ENCODE results near the gene SH3PXD2A.

The SH3PXD2A gene

GRCh38 chr10:103691267-103691666 lies 164.1 kb downstream of the SH3PXD2A start:
- no peak for DNase-seq (ENCODE audit: low spot score)
- peak overlapping the region in 1 of 2 donors; percentile 54 for H3K27ac ChIP-seq
- no peak overlapping the region for H3K4me3 ChIP-seq
- no peak for TF ChIP-seq CTCF (IDR thresholded peaks at IDR 0.05)

DNA sequence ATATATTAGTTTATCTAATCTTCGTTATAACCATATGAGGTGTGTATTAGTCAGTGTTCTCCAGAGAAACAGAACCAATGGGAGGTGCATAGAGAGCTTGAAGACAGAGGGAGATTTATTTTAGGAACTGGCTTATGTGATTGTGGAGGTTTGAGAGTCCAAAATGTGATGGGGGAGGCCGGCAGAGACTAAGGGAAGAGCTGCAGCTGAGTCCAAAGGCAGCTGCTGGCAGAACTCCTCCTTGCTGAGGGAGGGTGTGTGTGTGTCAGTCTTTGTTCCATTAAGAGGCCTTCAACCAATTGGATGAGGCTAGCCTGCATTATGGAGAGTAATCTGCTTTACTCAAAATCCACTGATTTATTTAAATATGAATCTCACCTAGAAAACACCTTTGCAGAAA lies 165.1 kb downstream of the SH3PXD2A start:
- DNase-seq (ENCODE audit: low spot score): no peak
- TF ChIP-seq CTCF (IDR thresholded peaks at IDR 0.05): no peak
- no peak overlapping the region for H3K27ac ChIP-seq
- H3K4me3 ChIP-seq: no peak overlapping the region

- H3K27ac ChIP-seq: no peak overlapping the region
- no peak for DNase-seq (ENCODE audit: low spot score)
- no peak for TF ChIP-seq CTCF (IDR thresholded peaks at IDR 0.05)
- H3K4me3 ChIP-seq: no peak overlapping the region
These were observed 166.9 kb downstream of the SH3PXD2A start for GRCh38 chr10:103688491-103688890.

DNA sequence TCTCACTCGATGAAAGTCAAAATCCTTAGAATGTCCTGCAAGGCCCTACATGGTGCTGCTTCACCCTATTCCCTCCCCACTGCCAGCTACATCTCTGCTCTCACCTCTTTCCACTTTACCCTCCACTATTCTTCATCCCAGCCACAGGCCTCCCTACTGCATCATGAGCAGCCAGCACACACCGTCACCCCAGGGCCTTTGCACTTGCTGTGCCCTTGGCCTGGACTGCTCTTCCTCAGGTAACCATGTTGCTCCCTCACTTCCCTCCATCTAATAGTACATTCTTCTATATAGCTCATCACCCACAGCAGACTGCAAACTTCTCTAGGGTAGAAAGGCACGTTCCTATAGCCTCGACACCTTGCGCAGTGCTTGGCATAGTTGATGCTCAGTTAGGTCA lies 167.7 kb downstream of the SH3PXD2A start:
- TF ChIP-seq CTCF (IDR thresholded peaks at IDR 0.05): no peak
- DNase-seq (ENCODE audit: low spot score): no peak
- Histone ChIP-seq H3K27ac (no peak overlapping the region), H3K4me3 (no peak overlapping the region)

DNA sequence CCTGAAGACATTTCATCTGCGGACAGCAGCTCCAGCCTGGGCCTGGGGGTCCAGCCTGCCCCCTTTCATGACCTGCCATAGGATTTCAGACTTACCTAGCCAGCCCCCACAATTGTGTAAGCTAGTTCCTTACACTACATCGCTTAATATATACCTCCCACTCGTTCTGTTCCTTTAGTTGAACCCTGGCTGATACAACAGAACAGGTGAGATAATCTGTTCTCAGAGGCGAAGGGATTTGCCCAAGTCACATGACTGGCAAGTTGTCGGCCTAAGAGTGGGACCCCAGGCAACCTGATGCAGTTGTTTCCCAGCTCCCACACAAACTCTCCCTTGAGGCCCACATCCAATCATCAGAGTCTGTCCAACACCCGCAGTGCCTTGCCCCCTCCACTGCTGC lies 168.2 kb downstream of the SH3PXD2A start:
- no peak for TF ChIP-seq CTCF (IDR thresholded peaks at IDR 0.05)
- DNase-seq (ENCODE audit: low spot score): no peak
- H3K4me3 ChIP-seq: no peak overlapping the region
- no peak overlapping the region for H3K27ac ChIP-seq

GRCh38 chr10:103685880-103686669 lies 169.3 kb downstream of the SH3PXD2A start:
- peak; percentile 91 for TF ChIP-seq CTCF (IDR thresholded peaks at IDR 0.05)
- Histone ChIP-seq H3K27ac (peak overlapping the region in 1 of 2 donors; percentile 31), H3K4me3 (no peak overlapping the region)
- DNase-seq (ENCODE audit: low spot score): peak; percentile 83

GRCh38 chr10:103683851-103684250 lies 171.5 kb downstream of the SH3PXD2A start:
- Histone ChIP-seq H3K27ac (no peak overlapping the region), H3K4me3 (no peak overlapping the region)
- TF ChIP-seq CTCF (IDR thresholded peaks at IDR 0.05): no peak
- DNase-seq (ENCODE audit: low spot score): no peak
